ENCODE measurements around the gene IL4. TPM values are rescaled to one million over a fixed set of nuclear protein-coding genes. Genes with fewer than 3 reads are reported as not detected.

The IL4 gene
- total RNA-seq, 1 donor from 2014 or later: not detected

- Mint-ChIP-seq H3K36me3 (ENCODE audit: low read depth, unreplicated experiment) (peaks cover 2% of the 10 kb centered on the region), H3K27ac (ENCODE audit: unreplicated experiment) (no peak overlapping the region), H3K4me1 (ENCODE audit: low read depth, unreplicated experiment) (no peaks in the 10 kb centered on the region), H3K9me3 (ENCODE audit: unreplicated experiment) (no peaks in the 10 kb centered on the region), H3K4me3 (ENCODE audit: unreplicated experiment) (no peak overlapping the region), H3K27me3 (ENCODE audit: low read depth, unreplicated experiment) (no peaks in the 10 kb centered on the region)
- no peaks in the 10 kb centered on the region for H4K20me1 ChIP-seq (ENCODE audit: insufficient read depth, low read length)
- H3K4me3 ChIP-seq (ENCODE audit: insufficient read depth, low read depth, low read length): no peak overlapping the region
- H3K27me3 ChIP-seq (ENCODE audit: insufficient read depth, low read length): no peaks in the 10 kb centered on the region
- H3K9ac ChIP-seq (ENCODE audit: low read length): no peak overlapping the region
- TF ChIP-seq EZH2 (IDR thresholded peaks at IDR 0.05; ENCODE audit: insufficient read depth, low read length): no peak
- TF ChIP-seq, protein P1, sequence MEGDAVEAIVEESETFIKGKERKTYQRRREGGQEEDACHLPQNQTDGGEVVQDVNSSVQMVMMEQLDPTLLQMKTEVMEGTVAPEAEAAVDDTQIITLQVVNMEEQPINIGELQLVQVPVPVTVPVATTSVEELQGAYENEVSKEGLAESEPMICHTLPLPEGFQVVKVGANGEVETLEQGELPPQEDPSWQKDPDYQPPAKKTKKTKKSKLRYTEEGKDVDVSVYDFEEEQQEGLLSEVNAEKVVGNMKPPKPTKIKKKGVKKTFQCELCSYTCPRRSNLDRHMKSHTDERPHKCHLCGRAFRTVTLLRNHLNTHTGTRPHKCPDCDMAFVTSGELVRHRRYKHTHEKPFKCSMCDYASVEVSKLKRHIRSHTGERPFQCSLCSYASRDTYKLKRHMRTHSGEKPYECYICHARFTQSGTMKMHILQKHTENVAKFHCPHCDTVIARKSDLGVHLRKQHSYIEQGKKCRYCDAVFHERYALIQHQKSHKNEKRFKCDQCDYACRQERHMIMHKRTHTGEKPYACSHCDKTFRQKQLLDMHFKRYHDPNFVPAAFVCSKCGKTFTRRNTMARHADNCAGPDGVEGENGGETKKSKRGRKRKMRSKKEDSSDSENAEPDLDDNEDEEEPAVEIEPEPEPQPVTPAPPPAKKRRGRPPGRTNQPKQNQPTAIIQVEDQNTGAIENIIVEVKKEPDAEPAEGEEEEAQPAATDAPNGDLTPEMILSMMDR (IDR thresholded peaks at IDR 0.05; ENCODE audit: insufficient read depth, low read depth, low read length): no peak
- H3K36me3 ChIP-seq (ENCODE audit: insufficient read depth, low read length): no peaks in the 10 kb centered on the region
- H3K4me1 ChIP-seq (ENCODE audit: insufficient read depth, low read length): no peaks in the 10 kb centered on the region
- H3K27ac ChIP-seq (ENCODE audit: low read depth, low read length): no peak overlapping the region
- no peaks in the 10 kb centered on the region for H3K9me3 ChIP-seq (ENCODE audit: insufficient read depth, low read depth, low read length)
- no peaks in the 10 kb centered on the region for H3K79me2 ChIP-seq (ENCODE audit: insufficient read depth, low read length)
- no peak overlapping the region for H3K4me2 ChIP-seq (ENCODE audit: low read length)
- FAIRE-seq (no peak), DNase-seq (ENCODE audit: low read depth) (no peak)
- H2AFZ ChIP-seq (ENCODE audit: low read depth, low read length): no peak overlapping the region
These were observed 44.9 kb downstream of the IL4 start for GRCh38 chr5:132718544-132719312.

- H4K20me1 ChIP-seq (ENCODE audit: insufficient read depth, low read length): peaks cover 6% of the 10 kb centered on the region
- FAIRE-seq: no peak
- no peaks in the 10 kb centered on the region for H3K4me1 Mint-ChIP-seq (ENCODE audit: low read depth, unreplicated experiment)
These were observed 52.0 kb downstream of the IL4 start for GRCh38 chr5:132725745-132726144.

More at GRCh38 chr5:132725745-132726144, 52.0 kb downstream of the IL4 start:
- no peaks in the 10 kb centered on the region for H3K4me1 ChIP-seq (ENCODE audit: insufficient read depth, low read length)
- DNase-seq (ENCODE audit: low read depth): no peak
- no peak overlapping the region for H3K4me2 ChIP-seq (ENCODE audit: low read length)
- peaks cover 4% of the 10 kb centered on the region for H3K36me3 Mint-ChIP-seq (ENCODE audit: low read depth, unreplicated experiment)
- H3K36me3 ChIP-seq (ENCODE audit: insufficient read depth, low read length): peaks cover 4% of the 10 kb centered on the region
- H3K9me3 Mint-ChIP-seq (ENCODE audit: unreplicated experiment): no peaks in the 10 kb centered on the region
- no peak overlapping the region for H3K27ac Mint-ChIP-seq (ENCODE audit: unreplicated experiment)
- H3K4me3 ChIP-seq (ENCODE audit: insufficient read depth, low read depth, low read length): no peak overlapping the region
- H3K9ac ChIP-seq (ENCODE audit: low read length): no peak overlapping the region
- TF ChIP-seq, protein P1 (IDR thresholded peaks at IDR 0.05; ENCODE audit: insufficient read depth, low read depth, low read length): no peak
- TF ChIP-seq EZH2 (IDR thresholded peaks at IDR 0.05; ENCODE audit: insufficient read depth, low read length): no peak
- no peaks in the 10 kb centered on the region for H3K27me3 Mint-ChIP-seq (ENCODE audit: low read depth, unreplicated experiment)
- H2AFZ ChIP-seq (ENCODE audit: low read depth, low read length): no peak overlapping the region
- no peaks in the 10 kb centered on the region for H3K79me2 ChIP-seq (ENCODE audit: insufficient read depth, low read length)
- H3K4me3 Mint-ChIP-seq (ENCODE audit: unreplicated experiment): no peak overlapping the region
- no peaks in the 10 kb centered on the region for H3K9me3 ChIP-seq (ENCODE audit: insufficient read depth, low read depth, low read length)
- H3K27me3 ChIP-seq (ENCODE audit: insufficient read depth, low read length): no peaks in the 10 kb centered on the region
- no peak overlapping the region for H3K27ac ChIP-seq (ENCODE audit: low read depth, low read length)
